Mucosa of descending colon (tissue), 3 donors: ENCODE data around the gene MLH3. TPM values are rescaled to one million over a fixed set of nuclear protein-coding genes. Genes with fewer than 3 reads are reported as not detected.

Experiments used
- ATAC-seq: fragments of 200-7000 bp; cut with Tn5 transposase; one replicate; pipeline ENCODE4 v1.9.1; 2020; ENCODE audit warnings: mild to moderate bottlenecking, moderate library complexity
- DNase-seq, 3 donors: peaks; one replicate each; pipeline ENCODE4 v3.0.0-alpha.2; 2020
- H3K36me3 ChIP-seq: fragments of 200-600 bp; one replicate; pipeline ENCODE4 v1.8.0; 2021; ENCODE audit warnings: low read depth, mild to moderate bottlenecking
- H3K4me1 ChIP-seq: fragments of 200-600 bp; one replicate; pipeline ENCODE4 v1.8.0; 2021; ENCODE audit warnings: low read depth, mild to moderate bottlenecking
- H3K4me3 ChIP-seq: fragments of 200-600 bp; one replicate; pipeline ENCODE4 v1.8.0; 2021; ENCODE audit warnings: mild to moderate bottlenecking
- H3K9me3 ChIP-seq: fragments of 200-600 bp; one replicate; pipeline ENCODE4 v1.8.0; 2021; ENCODE audit warnings: mild to moderate bottlenecking
- intact Hi-C, 2 donors: fragments of 100-400 bp; cut with DNase I in 1 of 2; cut with micrococcal nuclease in 1 of 2; formaldehyde crosslinking; loops; one replicate each; pipeline versions ENCODE4 v1.11.0 to v1.11.1; 2022; cut with DNase I, micrococcal nuclease
- total RNA-seq, 3 donors: library from RNA; stranded (reverse); fragmentation: NEBNext Ultra II Directional in 2 of 3; extraction: Animal tissue kit (Norgen Biotek cat#: 25700) in 2 of 3; gene quantifications; one replicate each; pipeline versions ENCODE4 v1.2.1 to v1.2.4, GENCODE V29; 2021 to 2023
- TF ChIP-seq, protein P1 (sequence below): fragments of 200-600 bp; IDR thresholded peaks from one replicate; pipeline ENCODE4 v1.8.0; 2022; ENCODE audit warnings: antibody characterized with exemption, mild to moderate bottlenecking
- donor health status: DM: no; HTN: no; CAD: no; lungs with moderate emphysema.
- donor health status: DM: no; HTN: no; CAD: no.
- donor health status: DM: no; HTN: yes; CAD: no.

Gene MLH3
- total RNA-seq, 3 donors from 2014 or later = 22.2 to 40.8 (median 26.2) TPM

DNA sequence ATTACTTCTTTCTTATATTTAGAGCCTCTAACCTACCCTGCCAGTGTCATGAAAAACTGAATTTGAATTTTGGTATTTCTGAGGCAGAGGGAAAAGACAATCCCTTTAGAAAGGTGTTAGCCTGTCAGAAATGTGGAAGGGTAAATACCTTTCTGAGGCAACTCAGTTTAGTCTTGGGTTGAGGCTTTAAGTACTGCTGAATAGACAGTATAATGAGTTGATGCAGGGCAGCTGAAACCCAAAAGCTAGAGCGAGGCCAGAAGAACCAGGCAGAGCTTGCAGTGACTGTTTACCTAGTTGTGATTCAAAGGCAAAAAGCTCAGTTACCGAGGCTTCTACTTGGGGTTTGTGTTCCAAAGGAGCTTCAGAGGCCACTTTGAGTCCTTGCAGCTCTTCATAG is 36.9 kb upstream of the MLH3 start:
- intact Hi-C loops = loop anchor here in 1 of 2 donors (5.0 kb wide), 1 partner anchor 141 kb away; no protein-coding TSS in a partner anchor
- ATAC-seq (no peak), DNase-seq (no peak)
- no peak overlapping the region for H3K4me3 ChIP-seq
- TF ChIP-seq, protein P1, sequence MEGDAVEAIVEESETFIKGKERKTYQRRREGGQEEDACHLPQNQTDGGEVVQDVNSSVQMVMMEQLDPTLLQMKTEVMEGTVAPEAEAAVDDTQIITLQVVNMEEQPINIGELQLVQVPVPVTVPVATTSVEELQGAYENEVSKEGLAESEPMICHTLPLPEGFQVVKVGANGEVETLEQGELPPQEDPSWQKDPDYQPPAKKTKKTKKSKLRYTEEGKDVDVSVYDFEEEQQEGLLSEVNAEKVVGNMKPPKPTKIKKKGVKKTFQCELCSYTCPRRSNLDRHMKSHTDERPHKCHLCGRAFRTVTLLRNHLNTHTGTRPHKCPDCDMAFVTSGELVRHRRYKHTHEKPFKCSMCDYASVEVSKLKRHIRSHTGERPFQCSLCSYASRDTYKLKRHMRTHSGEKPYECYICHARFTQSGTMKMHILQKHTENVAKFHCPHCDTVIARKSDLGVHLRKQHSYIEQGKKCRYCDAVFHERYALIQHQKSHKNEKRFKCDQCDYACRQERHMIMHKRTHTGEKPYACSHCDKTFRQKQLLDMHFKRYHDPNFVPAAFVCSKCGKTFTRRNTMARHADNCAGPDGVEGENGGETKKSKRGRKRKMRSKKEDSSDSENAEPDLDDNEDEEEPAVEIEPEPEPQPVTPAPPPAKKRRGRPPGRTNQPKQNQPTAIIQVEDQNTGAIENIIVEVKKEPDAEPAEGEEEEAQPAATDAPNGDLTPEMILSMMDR = no peak
- peaks cover 13% of the 10 kb centered on the region for H3K36me3 ChIP-seq
- no peaks in the 10 kb centered on the region for H3K9me3 ChIP-seq
- H3K4me1 ChIP-seq = no peaks in the 10 kb centered on the region

DNA sequence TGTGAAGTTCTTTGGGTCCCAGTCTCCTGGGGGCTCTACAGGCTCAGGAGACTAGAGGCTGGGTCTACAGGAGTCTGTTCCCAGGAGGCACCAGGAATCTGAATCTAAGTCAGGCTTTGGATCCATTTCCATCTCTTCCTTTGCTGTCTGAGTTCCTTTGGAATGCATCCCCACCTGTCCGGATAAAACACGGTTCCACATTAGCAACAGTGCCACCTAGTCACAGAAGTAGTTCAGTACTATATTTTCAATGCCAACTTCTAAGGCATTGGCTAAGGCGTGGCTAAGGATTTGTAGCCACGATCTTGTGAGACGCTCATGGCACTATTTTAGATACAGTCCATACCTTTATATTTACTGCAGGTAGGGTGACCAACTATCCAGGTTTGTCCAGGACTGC is 33.2 kb upstream of the MLH3 start:
- H3K36me3 ChIP-seq = peaks cover 7% of the 10 kb centered on the region
- ATAC-seq = peak; percentile 86
- DNase-seq = peak in 1 of 3 donors; percentile 51
- no peaks in the 10 kb centered on the region for H3K9me3 ChIP-seq
- TF ChIP-seq, protein P1 = no peak
- H3K4me1 ChIP-seq = no peaks in the 10 kb centered on the region
- H3K4me3 ChIP-seq = no peak overlapping the region
- intact Hi-C loops = no loop called here

DNA sequence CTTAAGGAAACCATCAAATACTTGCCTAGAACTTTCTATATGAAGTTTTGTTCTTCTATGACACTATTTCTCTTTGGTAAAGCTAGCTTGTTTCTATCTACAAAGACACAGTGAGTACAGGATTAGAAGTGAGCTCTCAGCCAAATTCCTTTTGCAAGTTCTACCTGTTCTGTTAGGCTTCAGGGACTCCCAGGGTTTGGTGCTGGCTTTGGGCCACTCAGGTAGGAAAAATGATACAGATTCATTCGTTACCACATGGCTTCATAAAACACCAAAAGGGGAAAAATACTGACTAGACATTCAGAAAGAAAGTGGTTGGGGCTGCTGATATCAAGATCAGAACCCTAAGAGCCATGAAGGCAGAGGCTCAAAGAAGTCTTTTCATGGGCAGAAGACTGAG is 32.0 kb upstream of the MLH3 start:
- intact Hi-C loops = no loop called here
- DNase-seq = no peak

DNA sequence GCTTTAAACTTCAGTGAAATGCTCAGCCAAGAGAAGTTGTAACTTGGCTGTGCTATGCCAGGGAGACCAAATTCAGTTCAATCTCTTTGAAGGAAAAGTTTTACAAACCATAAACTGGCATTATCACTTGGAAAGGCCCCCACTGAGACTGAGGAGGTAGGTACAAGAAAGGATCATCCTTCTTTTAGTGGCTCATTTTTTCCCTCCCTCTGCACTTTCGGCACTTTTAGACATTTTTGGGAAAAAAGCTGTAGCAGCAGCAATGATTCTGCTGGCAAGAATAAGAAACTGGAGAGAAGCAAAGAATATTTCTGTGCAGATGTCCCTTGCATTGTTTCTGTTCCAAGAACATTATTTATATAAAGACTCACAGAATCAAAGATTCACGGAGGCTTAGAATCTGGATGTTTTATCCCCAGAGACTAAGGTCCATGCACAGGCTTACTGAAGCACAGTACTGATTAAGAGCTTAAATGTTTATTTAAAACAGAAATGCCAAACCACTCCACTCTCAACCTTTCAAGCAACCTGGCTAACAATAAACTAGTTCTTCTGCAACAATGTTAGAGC is 30.5 kb upstream of the MLH3 start:
- no peak for DNase-seq
- Histone ChIP-seq H3K36me3 (peaks cover 1% of the 10 kb centered on the region), H3K4me1 (no peaks in the 10 kb centered on the region), H3K4me3 (no peak overlapping the region), H3K9me3 (no peaks in the 10 kb centered on the region)
- intact Hi-C loops = no loop called here
- no peak for ATAC-seq
- TF ChIP-seq, protein P1 = no peak

More for the DNA sequence above, 32.0 kb upstream of the MLH3 start:
- Histone ChIP-seq H3K4me3 (no peak overlapping the region), H3K36me3 (peaks cover 7% of the 10 kb centered on the region), H3K4me1 (no peaks in the 10 kb centered on the region), H3K9me3 (no peaks in the 10 kb centered on the region)
- no peak for ATAC-seq
- TF ChIP-seq, protein P1 = no peak

DNA sequence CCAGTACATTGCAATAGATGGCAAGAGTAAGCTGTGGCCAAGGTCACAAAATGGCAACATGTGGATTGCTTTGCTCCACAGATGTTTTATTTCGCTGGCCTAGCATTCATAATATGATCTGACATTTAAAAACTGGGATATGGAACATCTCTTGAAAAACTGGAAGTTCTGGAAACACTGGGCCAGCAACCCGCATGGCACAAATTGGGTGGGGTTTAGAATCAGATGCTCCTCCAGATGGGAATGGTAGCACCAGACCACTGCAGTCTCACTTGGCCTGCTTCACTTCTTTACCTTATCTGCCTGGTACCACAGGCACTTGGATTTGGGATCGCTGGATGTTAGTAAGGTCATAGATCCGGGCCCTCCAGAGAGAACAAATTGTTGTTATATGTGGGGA is 28.3 kb upstream of the MLH3 start:
- H3K36me3 ChIP-seq = no peaks in the 10 kb centered on the region
- ATAC-seq = no peak
- H3K9me3 ChIP-seq = no peaks in the 10 kb centered on the region
- no peaks in the 10 kb centered on the region for H3K4me1 ChIP-seq
- intact Hi-C loops = no loop called here
- DNase-seq = no peak
- H3K4me3 ChIP-seq = no peak overlapping the region
- TF ChIP-seq, protein P1 = no peak

DNA sequence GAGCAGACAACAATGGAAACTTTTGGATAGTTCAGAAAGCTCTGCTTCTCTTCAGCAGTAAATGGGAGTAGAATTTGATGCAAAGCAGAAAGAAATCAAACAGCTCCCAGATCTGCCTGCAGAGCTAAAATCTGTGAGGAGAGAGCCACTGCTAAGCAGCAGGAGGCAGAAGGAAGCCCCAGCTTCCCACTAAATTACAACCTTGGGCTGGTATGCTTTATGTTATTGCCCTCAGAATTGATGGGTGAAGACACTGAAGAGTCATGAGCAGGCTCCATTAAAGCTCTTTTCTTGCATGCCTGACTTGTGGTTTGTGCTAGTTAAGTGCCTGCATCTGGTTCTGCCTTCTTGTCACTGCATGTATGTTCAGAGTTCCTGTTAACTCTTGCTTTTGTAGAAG is 26.5 kb upstream of the MLH3 start:
- intact Hi-C loops = no loop called here
- H3K9me3 ChIP-seq = no peaks in the 10 kb centered on the region
- no peak overlapping the region for H3K4me3 ChIP-seq
- TF ChIP-seq, protein P1 = no peak
- DNase-seq (no peak), ATAC-seq (no peak)
- H3K36me3 ChIP-seq = no peaks in the 10 kb centered on the region
- H3K4me1 ChIP-seq = no peaks in the 10 kb centered on the region
